HG03469 (cell line): ENCODE data around the gene ELAC2.

Source experiments
- ATAC-seq: cut with Tn5 transposase; IDR thresholded peaks from one replicate; pipeline ENCODE4 v1.9.1; 2021; ENCODE audit warnings: mild to moderate bottlenecking, moderate library complexity, moderate number of reproducible peaks; ENCODE audit not compliant: unreplicated experiment

The ELAC2 gene

GRCh38 chr17:12959441-12959840, 58.4 kb downstream of the ELAC2 start:
- ATAC-seq: no peak

GRCh38 chr17:12958786-12959185, 59.0 kb downstream of the ELAC2 start:
- ATAC-seq: no peak

GRCh38 chr17:12955521-12955920, 62.3 kb downstream of the ELAC2 start:
- no peak for ATAC-seq

GRCh38 chr17:12953156-12953555, 64.7 kb downstream of the ELAC2 start:
- no peak for ATAC-seq

GRCh38 chr17:12952012-12952411, 65.8 kb downstream of the ELAC2 start:
- ATAC-seq: no peak

- no peak for ATAC-seq
Observed at GRCh38 chr17:12947047-12947446, 70.8 kb downstream of the ELAC2 start.
